Measurements from ENCODE around the gene PCARE. TPM values are rescaled to one million over a fixed set of nuclear protein-coding genes. Genes with fewer than 3 reads are reported as not detected.

The PCARE gene
- total RNA-seq, 1 experiment from 2014 or later: not detected

GRCh38 chr2:29044459-29044858 is 29.9 kb downstream of the PCARE start:
- no peak for TF ChIP-seq GABPB1 (CRISPR knock-in tag; IDR thresholded peaks at IDR 0.05)
- no peak for TF ChIP-seq ZMAT4 (CRISPR knock-in tag; IDR thresholded peaks at IDR 0.05)
- TF ChIP-seq, protein P1, sequence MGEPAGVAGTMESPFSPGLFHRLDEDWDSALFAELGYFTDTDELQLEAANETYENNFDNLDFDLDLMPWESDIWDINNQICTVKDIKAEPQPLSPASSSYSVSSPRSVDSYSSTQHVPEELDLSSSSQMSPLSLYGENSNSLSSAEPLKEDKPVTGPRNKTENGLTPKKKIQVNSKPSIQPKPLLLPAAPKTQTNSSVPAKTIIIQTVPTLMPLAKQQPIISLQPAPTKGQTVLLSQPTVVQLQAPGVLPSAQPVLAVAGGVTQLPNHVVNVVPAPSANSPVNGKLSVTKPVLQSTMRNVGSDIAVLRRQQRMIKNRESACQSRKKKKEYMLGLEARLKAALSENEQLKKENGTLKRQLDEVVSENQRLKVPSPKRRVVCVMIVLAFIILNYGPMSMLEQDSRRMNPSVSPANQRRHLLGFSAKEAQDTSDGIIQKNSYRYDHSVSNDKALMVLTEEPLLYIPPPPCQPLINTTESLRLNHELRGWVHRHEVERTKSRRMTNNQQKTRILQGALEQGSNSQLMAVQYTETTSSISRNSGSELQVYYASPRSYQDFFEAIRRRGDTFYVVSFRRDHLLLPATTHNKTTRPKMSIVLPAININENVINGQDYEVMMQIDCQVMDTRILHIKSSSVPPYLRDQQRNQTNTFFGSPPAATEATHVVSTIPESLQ (CRISPR knock-in tag; IDR thresholded peaks at IDR 0.05): no peak
- no peak for TF ChIP-seq OVOL2 (CRISPR knock-in tag; IDR thresholded peaks at IDR 0.05; ENCODE audit: borderline replicate concordance)
- no peak for TF ChIP-seq TP53 (CRISPR knock-in tag; IDR thresholded peaks at IDR 0.05)
- no peak for TF ChIP-seq CTCF (IDR thresholded peaks at IDR 0.05)
- TF ChIP-seq GTF2I (CRISPR knock-in tag; conservative IDR thresholded peaks at IDR 0.05): no peak
- TF ChIP-seq PREB (CRISPR knock-in tag; IDR thresholded peaks at IDR 0.05; ENCODE audit: borderline replicate concordance): no peak
- no peak for TF ChIP-seq MAX (CRISPR knock-in tag; IDR thresholded peaks at IDR 0.05)
- no peak for TF ChIP-seq ATF1 (CRISPR knock-in tag; IDR thresholded peaks at IDR 0.05)
- TF ChIP-seq ZNF317 (CRISPR knock-in tag; IDR thresholded peaks at IDR 0.05; ENCODE audit: borderline replicate concordance, low read depth): no peak
- no peak for TF ChIP-seq RELA (CRISPR knock-in tag; IDR thresholded peaks at IDR 0.05; ENCODE audit: borderline replicate concordance)
- no peak for TF ChIP-seq PRRX2 (CRISPR knock-in tag; IDR thresholded peaks at IDR 0.05)
- no peak for TF ChIP-seq CBFB (CRISPR knock-in tag; IDR thresholded peaks at IDR 0.05; ENCODE audit: low read depth)
- no peak for TF ChIP-seq ZNF423 (CRISPR knock-in tag; IDR thresholded peaks at IDR 0.05)
- TF ChIP-seq CREM (CRISPR knock-in tag; IDR thresholded peaks at IDR 0.05): no peak
- no peak for TF ChIP-seq JUN (CRISPR knock-in tag; IDR thresholded peaks at IDR 0.05)
- DNase-seq (ENCODE audit: low spot score): no peak
- no peaks in the 10 kb centered on the region for H3K27me3 Mint-ChIP-seq (ENCODE audit: low read depth)
- no peak overlapping the region for H3K27ac Mint-ChIP-seq
- CTCF ChIA-PET: no interaction called here
- no peak for ATAC-seq
- H3K36me3 Mint-ChIP-seq: no peaks in the 10 kb centered on the region
- POLR2A ChIA-PET: no interaction called here
- peaks cover 17% of the 10 kb centered on the region for H3K4me1 Mint-ChIP-seq
- H3K9me3 Mint-ChIP-seq: no peaks in the 10 kb centered on the region
- no peak overlapping the region for H3K4me3 Mint-ChIP-seq

GRCh38 chr2:29042561-29043075 is 31.7 kb downstream of the PCARE start:
- Mint-ChIP-seq H3K27ac (no peak overlapping the region), H3K4me3 (no peak overlapping the region), H3K9me3 (no peaks in the 10 kb centered on the region), H3K27me3 (ENCODE audit: low read depth) (no peaks in the 10 kb centered on the region), H3K4me1 (peaks cover 17% of the 10 kb centered on the region), H3K36me3 (no peaks in the 10 kb centered on the region)
- POLR2A ChIA-PET: no interaction called here
- CTCF ChIA-PET: interaction anchor here (0.7 kb wide), 1 partner anchor 11 kb away, joined by 3 read pairs; no protein-coding TSS in a partner anchor
- ATAC-seq: no peak
- no peak for TF ChIP-seq RELA (CRISPR knock-in tag; IDR thresholded peaks at IDR 0.05; ENCODE audit: borderline replicate concordance)
- no peak for TF ChIP-seq CBFB (CRISPR knock-in tag; IDR thresholded peaks at IDR 0.05; ENCODE audit: low read depth)
- TF ChIP-seq TEAD4 (CRISPR knock-in tag; IDR thresholded peaks at IDR 0.05): no peak
- 0 out of 2 replicates have a peak, but pooled peaks have one; percentile 26 for TF ChIP-seq NFE2L1 (CRISPR knock-in tag; IDR thresholded peaks at IDR 0.05)
- no peak for DNase-seq (ENCODE audit: low spot score)
